GM19463 (cell line): ENCODE results near the gene AQP12A.

ENCODE experiments used
- ATAC-seq: cut with Tn5 transposase; IDR thresholded peaks from one replicate; pipeline ENCODE4 v1.9.1; 2021; ENCODE audit warnings: mild to moderate bottlenecking, moderate library complexity; ENCODE audit not compliant: unreplicated experiment

AQP12A gene

DNA sequence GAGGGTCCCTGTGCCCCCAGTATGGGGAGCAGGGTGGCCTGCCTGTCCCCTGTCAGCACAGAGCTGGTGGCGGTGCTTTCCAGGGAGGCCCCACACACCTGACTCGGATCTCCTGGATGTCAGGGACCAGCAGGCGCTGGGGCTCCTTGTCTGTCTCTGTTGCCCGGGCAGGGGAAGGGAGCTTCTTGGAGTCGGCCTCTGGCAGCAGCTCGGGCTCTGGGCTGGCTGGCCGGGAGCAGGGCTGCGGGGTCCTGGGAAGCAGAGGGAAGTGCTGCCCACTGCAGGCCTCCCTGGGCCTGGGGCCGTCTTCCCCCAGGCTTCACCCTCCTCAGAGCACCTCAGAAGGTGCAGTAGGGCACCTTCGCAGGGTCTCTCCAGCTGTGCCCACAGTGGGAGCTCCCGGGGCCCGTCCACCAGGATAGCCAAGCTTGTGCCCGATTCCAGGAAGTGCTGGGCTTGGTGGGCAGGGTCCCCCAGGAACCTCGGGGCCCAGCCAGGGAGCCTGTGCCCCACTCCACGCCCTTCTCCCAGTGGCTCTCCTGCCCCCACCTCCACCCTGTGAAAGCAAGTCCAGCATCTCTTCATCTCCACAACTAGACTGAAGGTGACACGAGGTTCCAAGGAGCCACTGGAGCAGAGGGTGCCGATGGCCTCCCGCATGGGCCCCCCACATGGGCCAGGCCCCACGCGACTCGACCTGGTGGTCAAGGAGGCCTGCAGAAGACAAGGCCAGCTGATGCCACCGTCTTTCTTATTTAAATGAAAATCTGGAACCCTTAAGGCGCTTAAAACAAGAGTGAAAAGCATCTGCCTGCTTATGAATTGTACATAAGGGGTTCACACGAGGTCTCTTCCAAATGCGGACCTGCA is 28.2 kb downstream of the AQP12A start:
- ATAC-seq, result no peak

DNA sequence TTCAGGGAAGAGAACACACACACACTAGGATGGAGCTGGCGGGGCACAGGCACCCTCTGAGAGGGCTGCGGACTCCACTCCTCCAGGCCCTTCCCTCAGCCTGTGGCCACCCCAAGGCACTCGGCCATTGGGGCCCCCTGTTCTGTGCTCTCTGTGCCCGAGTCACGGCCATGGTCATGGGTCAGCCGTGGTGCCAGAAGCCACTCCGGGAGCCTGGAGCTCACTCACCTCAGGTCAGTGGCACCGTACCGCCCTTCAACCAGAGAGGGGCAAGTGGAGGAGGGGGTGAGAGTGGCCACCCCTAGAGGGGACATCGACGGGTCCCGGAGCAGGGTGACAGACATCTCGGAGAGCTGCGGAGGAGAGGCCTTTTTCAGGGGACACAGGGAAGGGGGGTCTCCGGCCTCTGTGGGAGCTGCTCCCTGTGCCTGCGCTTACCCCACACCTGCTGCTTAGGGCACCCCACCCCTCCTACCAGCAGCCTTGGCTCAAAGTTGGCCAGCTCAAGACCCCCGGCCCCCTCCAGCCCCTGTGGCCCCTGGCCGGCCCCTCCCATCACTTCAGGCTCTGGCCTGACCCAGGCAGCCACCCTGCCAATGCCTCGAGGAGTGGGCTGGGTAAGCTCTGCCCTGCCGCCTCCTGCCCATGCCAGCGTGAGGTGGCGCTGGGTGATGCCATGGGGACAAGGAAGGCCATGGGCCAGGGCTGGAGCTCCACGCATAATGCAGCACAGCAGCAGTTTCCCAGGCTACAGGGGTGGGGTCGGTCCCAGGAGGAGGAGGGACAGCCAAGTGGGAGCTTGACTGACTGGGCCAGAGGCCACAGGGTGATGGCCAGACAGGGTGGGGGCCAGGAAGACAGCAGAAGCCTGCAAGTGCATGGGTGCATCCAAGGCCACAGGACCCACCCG is 29.3 kb downstream of the AQP12A start:
- ATAC-seq, result no peak

DNA sequence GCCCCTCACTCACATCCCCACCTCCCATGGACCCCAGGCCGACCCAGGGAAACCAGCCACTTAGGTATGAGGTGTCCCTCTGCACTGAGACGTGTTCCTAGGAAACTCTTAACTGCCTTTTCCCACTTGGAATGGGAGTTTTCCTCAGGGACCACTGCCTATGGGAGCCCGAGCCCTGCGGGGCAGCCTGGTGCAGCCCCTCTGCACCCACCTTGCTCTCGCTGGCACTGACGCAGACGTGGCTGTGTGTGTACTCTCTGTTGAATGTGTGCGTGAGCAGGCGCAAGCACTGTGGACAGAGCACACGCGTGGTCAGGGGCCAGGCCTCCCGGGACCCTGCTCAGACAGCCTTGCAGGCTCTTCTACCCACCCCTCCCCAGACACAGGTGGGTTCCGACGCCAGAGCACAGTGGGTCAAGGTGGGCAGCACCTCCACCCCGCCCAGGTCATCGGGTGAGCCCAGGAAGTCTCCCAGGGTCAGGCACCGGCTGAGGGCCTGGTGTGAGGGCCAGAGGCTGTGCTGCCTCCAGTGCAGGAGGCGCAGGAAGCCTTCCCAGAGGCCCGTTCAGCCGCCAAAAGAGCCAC is 30.0 kb downstream of the AQP12A start:
- no peak for ATAC-seq

DNA sequence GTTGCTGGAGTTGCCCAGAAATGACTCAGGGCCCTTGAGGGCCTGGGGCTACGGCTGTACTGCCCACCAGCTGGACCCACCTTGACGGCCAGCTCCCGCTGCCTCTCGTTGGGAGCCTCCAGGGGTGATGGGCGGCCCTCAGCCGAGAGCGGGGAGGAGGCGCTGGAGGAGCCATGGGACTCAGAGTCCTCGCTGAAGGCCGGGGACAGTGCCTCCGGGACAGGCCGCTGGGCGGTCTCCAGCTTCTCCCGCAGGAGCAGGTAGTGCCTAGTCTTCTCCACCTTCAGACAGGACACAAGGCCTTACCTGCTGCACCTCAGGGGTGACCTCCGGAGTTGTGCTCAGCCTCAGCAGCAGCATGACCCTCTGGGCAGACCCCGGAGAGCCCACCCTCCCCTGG is 30.7 kb downstream of the AQP12A start:
- ATAC-seq, result no peak

DNA sequence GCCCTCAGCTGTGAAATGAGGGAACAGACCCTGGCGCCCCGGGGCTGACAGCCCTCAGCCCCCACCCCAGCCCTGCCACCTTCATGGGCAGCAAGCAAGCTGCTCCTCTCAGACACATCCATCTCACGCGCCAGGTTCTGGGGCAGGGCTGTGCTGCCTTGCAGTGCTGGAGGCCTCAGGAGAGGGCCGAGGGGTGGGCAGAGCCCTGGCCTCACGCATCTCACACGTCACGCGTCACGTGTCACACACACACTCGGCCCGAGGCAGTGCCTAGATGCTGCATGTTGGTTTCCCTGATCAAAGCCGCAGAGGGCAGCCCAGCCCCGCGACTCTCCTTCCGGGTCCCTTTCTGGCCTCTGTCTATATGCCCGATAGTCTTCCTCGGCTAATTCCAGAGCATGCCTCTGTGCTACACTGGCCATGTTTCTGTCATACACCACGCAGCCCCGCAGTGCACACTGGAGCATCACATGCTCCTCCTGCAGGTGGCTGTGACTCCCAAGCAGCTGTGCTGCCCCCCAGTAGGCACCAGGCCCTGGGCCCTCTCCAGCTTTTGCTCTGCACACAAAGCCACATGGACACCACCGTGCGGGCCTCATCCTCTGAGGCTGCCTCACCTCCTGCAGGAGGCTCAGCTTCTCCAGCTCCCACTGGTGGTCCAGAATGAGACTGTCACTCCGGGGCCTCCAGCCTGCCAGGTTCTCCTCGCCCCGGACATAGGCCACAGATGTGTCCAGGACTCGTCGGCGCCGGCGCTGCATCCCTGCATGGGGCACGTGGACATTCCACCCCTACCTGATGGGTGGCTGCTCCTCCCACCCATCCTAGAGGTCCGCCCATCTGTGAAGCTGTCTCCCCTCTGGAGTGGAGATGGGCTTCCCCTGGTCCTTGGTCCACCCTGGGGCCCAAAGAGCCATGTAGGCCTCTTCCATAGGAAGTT is 31.4 kb downstream of the AQP12A start:
- ATAC-seq, result no peak

DNA sequence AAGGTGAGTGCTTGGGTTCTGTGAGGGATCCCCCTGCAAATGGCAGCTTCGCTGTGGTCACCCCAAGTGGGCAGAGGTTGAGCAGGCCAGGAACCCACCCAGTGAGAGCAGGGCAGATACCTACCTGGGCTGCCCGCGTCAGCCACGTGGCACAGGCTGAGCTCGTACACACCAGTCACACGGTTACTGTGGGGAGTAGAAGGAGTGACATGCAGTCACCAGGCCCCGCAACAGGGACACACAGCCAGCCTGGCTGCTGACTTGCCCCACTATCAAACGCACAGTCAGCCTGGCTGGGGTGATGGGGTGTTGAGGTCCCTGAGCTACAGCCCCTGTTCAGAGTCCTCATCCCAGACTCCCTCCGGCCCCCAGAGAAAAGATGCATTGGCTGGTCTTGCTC is 32.2 kb downstream of the AQP12A start:
- no peak for ATAC-seq

DNA sequence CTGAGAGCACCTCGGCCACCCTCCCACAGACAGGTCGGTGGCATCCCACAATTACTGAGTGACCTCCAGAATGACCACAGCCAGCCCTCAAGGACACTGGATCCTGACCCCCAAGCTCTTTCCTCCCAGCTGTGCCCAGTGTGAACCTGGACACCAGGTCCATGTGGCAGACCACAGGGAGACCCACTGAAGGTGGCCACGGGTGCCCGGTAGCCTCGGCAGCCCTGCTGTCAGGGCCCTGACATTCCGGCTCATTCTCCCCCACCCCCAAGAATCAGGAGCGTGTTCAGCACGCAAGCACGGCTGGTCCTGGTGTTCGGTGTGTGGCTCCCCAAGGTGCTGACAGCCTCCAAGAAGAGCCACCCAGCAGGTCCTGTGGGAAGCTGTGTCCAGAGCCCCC is 32.8 kb downstream of the AQP12A start:
- no peak for ATAC-seq

DNA sequence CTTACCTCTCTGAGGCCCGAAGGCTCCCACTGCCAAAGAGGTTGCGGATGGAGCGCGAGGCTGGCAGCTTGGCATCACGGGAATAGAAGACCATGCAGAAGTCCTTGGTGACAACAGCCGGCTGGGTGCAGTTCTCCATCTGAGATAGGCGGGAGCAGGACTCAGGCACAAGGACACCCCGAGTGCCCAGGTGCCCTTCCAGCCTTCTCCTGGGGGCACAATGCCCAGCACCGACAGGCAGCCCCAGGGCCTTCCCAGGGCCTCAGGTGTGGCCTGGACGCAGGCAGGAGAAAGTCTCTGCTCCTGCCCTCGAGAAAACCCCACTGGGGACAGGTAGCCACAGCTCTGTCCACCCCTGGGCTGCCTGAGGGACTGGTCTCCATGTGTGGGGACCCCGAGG is 33.6 kb downstream of the AQP12A start:
- ATAC-seq, result no peak

DNA sequence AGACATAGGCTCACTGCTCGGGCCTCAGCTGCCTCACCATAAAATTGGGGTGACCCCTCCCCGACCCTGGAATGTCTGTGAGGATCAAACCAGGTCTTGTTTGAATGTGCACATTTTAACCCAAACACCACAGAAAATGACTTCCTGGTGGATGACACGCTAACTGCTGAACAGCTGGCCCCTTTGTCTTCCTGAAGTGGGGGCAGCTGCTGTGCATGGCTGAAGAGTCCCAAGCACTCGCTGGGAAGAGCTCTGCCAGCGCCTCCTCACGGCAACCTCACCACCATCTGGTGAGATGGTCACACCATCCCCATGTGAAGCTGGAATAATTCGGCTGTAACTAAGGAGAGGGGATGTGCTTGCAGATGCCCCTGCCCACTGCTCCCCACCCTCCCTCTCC is 34.0 kb downstream of the AQP12A start:
- ATAC-seq, result no peak

DNA sequence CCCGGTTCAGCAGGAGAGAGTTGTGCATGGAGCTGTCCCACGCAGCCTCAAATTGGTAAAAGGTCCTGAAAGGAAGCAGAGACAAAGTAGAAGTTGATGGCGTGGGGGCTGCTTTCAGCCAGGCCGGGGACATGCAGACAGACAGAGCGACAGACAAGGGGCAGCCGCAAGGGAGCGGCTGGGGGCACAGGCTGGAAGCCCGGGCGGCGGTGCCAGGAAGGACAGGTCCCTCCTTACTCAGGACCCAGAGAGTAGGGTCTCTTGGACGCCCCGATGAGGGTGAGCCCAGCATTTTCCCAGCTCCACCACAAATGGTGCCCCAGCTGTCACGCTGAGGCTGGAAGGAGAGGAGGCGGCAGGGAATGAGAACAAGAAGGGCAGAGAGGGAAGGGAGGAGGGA is 35.2 kb downstream of the AQP12A start:
- ATAC-seq, result no peak

DNA sequence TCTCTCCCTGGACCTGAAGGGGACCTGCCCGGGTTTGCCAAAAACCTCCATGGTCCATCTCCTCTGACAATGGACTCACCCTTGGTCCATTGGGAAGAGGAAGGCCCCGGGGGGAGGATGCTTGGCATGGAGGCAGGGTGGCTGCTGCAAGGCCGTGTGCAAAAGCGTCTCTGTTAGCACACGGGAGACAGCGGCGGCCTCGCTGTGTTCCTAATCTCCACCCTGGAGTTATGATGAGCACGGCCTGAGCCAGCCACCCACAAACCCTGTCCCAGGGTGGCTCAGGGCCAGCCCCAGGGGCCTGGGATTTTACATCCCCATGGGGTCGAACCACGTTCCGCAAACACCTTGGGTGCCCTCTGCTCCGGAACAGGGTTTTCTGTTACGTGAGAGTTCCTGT is 35.8 kb downstream of the AQP12A start:
- no peak for ATAC-seq

DNA sequence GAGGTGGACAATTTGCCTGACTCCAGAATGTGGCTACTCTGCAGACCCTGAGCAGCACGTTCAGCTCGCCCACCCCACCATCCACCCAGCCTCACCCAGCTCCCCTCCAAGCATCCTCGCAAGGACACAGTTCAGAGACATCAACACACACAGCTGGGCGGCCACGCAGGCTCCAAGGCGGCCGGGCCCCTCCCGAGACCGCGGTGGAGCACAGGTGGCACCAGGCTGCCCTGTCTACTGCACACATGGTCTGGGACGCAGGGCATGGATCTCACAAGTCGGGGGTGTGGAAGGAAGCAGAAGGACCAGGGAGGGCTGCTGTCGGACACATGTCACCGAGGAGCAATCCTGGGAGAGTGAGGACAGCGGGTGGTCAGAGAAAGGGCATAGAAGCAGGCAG is 36.2 kb downstream of the AQP12A start:
- ATAC-seq, result no peak

DNA sequence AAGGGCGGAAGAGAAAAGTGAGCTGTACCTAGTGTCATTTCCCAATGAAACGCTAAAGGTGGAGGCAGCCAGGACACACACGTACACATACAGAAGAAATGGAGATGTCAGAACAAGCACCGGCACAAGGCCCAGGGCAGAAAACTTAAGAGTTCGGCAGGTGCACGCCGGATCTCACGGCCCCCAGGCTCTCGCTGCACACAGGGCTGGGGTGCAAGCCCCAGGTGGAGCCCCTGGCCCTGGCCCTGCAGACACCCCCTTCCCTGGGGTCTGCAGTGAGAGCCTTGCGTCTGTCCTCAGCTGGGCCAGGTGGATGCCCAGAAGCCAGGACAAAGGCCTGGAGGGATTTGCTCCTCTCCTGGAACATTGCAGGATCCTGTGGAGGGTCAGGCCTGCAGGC is 36.7 kb downstream of the AQP12A start:
- ATAC-seq, result no peak

DNA sequence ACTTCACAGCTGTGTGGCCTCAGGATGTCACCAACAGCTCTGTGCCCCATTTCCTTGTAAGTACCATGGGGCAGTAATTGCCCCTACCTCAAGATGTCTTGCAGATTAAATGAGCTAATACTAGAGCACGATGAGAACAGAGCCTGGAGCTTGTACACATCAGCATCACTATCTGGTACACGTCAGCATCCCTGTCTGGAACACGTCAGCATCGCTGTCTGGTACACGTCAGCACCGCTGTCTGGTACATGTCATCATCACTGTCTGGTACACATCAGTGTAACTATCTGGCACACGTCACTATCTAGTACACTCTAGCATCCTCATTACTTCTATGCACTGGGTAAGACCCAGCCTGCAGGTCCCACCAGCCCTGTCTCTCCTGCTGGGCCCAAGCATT is 37.2 kb downstream of the AQP12A start:
- ATAC-seq, result no peak

DNA sequence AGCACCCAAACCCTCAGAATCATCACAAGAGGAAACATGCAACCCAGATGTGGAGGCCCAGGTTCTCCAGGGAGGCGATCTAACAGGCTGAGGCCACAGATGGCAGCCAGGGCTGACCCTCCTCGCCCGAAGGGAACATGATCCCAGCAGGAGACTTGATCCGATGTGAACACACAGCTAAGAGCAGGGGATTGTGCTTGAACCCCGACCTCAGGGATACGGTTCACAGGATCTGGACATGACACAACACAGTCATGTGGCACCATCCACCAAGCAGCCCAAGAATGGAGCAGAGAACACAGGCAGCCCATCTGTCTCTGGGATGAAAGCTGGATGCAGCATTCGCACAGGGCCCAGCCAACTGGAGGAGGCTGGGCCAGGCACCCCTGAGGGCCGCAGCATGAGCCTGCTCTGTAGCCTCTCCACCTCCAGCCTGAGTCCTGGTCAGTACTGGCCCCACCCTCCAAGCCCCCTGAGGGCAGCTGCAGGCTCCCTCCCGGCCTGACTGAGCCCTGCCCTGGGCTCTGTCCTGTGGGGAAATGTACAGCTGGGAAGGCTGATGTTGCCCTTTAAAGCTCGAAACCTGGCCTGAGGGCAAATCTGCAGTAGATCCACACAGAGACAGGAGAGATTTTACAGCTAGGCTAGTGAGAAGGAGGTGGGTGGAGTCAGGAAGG is 39.0 kb downstream of the AQP12A start:
- ATAC-seq, result no peak

DNA sequence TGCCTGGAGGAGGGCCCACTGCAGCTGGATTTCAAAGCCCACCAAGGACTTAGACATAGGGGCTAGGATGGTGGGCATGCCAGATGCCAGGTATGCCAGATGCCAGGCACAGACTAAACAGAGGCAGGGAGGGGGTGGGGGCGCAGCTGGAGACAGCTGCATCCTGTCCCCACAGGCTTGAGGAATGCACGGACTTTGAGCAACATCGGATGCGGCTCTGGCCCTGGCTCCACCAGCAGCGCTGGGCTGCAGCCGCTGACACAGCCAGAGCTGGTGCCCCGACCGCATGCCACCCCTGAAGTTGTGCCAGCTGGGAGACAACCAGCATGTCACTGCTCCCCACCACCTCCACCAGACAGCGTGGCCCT is 39.5 kb downstream of the AQP12A start:
- no peak for ATAC-seq

DNA sequence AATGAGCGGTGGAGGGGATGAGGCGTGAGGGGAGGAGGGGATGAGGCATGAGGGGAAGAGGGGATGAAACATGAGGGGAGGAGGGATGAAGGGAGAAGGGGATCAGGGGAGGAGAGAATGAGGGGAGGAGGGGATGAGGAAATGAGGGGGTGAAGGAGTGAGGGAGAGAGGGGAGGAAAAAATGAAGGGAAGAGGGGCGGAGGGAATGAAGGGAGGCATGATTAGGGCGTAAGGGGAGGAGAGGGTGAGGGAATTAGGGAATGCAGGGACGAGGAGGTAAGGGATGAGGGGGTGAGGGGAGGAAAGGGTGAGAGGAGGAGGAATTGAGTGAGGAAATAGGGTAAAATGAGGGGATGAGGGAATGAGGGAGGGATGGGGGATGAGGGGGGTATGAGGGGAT is 40.5 kb downstream of the AQP12A start:
- ATAC-seq, result no peak

DNA sequence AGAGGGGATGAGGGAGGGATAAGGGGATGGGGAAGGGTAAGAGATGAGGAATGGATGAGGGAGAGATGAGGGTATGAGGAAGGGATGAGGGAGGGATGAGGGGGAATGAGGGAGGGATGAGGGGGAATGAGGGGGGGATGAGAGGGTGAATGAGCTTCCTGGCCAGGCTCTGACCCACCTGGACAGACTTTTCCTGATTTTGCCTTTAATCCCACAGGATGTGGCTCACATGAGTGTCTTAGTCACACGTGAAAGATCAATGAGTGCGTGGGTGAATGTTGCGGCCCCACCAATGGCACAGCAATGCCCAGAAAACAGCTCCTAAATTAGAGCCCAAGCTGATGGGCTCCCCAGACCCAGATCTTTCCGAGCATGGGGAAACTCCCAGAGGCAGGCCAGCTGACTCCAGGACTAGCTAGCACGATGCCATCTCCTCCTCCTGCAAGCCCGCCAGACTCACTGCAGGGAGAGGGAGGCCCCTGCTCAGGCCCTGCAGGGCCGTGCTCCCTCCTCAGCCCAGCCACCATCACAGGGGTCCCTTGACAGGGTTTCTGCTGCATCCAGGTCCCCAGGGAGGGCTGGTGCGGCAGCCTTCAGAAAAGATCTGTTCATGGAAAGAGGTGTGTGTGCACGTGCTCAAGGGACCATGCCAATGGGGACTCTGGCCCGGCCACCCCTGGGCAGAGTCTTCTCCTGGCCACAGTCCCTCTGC is 41.4 kb downstream of the AQP12A start:
- ATAC-seq, result no peak

DNA sequence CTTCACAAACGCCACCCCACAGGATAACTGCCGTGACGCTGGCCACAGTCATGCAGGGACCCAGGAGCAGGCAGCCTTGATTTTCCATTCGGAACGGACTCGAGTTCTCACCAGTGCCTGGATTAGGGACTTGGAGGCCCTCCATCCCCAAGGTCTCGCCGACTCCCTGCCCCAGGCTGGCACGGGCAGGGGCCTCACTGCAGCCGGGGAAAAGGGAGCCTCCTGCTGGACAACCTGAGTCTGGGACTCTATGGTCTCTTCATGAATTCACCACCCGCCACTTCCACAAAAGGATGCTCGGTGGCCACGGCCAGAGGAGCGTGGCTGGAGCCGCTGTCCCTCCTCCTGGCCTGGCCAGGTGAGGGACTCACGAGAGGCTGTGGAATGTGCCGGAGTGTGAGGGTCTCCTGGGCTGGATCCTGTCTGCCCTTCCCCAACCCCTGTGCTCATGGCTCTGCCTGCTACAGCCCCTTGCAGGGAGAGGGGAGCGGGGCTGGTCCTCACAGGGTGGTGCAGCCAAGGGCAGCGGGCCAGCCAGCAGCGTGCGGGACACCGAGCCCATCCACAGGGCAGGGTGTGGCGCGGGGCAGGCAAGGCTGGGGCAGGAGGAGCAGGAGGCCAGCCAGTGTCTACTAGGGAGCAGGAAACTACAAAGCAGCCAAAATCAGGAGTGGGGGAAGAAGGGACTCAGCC is 42.3 kb downstream of the AQP12A start:
- ATAC-seq, result no peak
